Measurements from ENCODE around the gene PLEKHG2. TPM values are rescaled to one million over a fixed set of nuclear protein-coding genes. Genes with fewer than 3 reads are reported as not detected.

The PLEKHG2 gene
- total RNA-seq, 1 experiment from 2014 or later: 62.3 TPM

DNA sequence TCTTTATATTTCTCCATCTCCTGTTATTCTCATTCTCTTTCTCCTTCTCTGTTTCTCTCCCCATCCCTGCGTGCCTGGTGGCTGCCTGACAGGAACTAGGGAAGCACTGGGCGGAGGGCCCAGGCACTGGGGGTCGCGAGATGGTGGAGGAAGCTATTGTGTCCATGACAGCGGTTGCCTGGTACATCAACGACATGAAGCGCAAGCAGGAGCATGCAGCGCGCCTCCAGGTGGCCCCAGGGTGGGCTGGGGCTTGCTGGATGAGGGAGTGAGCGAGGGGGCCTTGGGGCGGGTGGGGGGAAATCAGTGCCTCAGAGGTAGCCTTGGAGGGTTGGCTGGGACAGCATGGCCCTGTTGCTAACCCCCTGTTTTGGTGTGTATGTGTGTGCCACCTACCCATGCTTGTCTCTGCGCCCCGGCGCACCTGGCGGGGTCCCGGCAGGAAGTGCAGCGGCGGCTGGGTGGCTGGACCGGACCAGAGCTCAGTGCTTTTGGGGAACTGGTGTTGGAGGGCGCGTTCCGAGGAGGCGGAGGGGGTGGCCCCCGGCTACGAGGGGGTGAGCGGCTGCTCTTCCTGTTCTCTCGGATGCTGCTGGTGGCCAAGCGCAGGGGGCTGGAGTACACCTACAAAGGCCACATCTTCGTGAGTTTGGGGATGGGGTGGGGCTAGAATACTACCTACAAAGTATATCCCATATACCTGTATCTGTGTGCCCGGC, 5.2 kb downstream of the PLEKHG2 start (continued):
- TF ChIP-seq NFATC4 (CRISPR knock-in tag; IDR thresholded peaks at IDR 0.05): no peak
- TF ChIP-seq RELA (CRISPR knock-in tag; IDR thresholded peaks at IDR 0.05; ENCODE audit: borderline replicate concordance): no peak
- no peak for TF ChIP-seq E2F5 (CRISPR knock-in tag; IDR thresholded peaks at IDR 0.05)
- TF ChIP-seq IRF2 (CRISPR knock-in tag; IDR thresholded peaks at IDR 0.05; ENCODE audit: borderline replicate concordance, low read depth): no peak

- POLR2A ChIA-PET: interaction anchor here (0.7 to 2.1 kb wide), 4 partner anchors 10 to 29 kb away, joined by 3 to 9 read pairs (median 4); partner anchors contain the start of gene RPS16
- TF ChIP-seq, protein P1, sequence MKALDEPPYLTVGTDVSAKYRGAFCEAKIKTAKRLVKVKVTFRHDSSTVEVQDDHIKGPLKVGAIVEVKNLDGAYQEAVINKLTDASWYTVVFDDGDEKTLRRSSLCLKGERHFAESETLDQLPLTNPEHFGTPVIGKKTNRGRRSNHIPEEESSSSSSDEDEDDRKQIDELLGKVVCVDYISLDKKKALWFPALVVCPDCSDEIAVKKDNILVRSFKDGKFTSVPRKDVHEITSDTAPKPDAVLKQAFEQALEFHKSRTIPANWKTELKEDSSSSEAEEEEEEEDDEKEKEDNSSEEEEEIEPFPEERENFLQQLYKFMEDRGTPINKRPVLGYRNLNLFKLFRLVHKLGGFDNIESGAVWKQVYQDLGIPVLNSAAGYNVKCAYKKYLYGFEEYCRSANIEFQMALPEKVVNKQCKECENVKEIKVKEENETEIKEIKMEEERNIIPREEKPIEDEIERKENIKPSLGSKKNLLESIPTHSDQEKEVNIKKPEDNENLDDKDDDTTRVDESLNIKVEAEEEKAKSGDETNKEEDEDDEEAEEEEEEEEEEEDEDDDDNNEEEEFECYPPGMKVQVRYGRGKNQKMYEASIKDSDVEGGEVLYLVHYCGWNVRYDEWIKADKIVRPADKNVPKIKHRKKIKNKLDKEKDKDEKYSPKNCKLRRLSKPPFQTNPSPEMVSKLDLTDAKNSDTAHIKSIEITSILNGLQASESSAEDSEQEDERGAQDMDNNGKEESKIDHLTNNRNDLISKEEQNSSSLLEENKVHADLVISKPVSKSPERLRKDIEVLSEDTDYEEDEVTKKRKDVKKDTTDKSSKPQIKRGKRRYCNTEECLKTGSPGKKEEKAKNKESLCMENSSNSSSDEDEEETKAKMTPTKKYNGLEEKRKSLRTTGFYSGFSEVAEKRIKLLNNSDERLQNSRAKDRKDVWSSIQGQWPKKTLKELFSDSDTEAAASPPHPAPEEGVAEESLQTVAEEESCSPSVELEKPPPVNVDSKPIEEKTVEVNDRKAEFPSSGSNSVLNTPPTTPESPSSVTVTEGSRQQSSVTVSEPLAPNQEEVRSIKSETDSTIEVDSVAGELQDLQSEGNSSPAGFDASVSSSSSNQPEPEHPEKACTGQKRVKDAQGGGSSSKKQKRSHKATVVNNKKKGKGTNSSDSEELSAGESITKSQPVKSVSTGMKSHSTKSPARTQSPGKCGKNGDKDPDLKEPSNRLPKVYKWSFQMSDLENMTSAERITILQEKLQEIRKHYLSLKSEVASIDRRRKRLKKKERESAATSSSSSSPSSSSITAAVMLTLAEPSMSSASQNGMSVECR (CRISPR knock-in tag; IDR thresholded peaks at IDR 0.05; ENCODE audit: borderline replicate concordance): no peak
- no peak for TF ChIP-seq HMGA2 (CRISPR knock-in tag; IDR thresholded peaks at IDR 0.05)
- no peak for TF ChIP-seq AFF4 (CRISPR knock-in tag; IDR thresholded peaks at IDR 0.05; ENCODE audit: borderline replicate concordance)
- TF ChIP-seq NFATC4 (CRISPR knock-in tag; IDR thresholded peaks at IDR 0.05): no peak
- H3K9me3 Mint-ChIP-seq: no peaks in the 10 kb centered on the region
- H3K27me3 Mint-ChIP-seq (ENCODE audit: low read depth): no peaks in the 10 kb centered on the region
- peak overlapping the region; percentile 53; the same call in 1 of the 2 replicates for H3K27ac Mint-ChIP-seq
- peaks cover 15% of the 10 kb centered on the region for H3K4me1 Mint-ChIP-seq
- no peak overlapping the region for H3K4me3 Mint-ChIP-seq
- CTCF ChIA-PET: interaction anchor here (0.8 kb wide), 1 partner anchor 17 kb away, joined by 3 read pairs; no protein-coding TSS in a partner anchor
- DNase-seq (ENCODE audit: low spot score) (no peak), ATAC-seq (no peak)
- peaks cover 33% of the 10 kb centered on the region for H3K36me3 Mint-ChIP-seq
Measured at GRCh38 chr19:39419003-39419402, 6.5 kb downstream of the PLEKHG2 start.

DNA sequence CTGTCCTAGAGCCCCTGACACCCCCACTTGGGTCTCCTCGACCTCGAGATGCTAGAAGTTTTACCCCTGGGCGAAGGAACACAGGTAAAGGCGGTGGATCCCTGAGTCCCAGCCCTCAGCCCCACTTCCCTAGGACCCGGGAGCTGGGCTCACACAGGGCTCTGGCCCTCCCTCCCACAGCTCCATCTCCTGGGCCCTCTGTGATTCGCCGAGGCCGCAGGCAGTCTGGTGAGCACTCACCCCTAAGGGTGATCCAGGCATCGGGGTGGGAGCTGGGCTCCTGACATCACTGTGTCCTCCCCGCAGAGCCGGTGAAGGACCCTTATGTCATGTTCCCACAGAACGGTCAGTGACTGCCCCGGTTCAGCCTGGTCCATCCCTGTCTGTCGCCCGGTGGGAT, 8.3 kb downstream of the PLEKHG2 start:
- ATAC-seq: no peak
- Mint-ChIP-seq H3K4me3 (no peak overlapping the region), H3K27me3 (ENCODE audit: low read depth) (no peaks in the 10 kb centered on the region), H3K27ac (no peak overlapping the region), H3K36me3 (peaks cover 40% of the 10 kb centered on the region), H3K9me3 (no peaks in the 10 kb centered on the region), H3K4me1 (no peaks in the 10 kb centered on the region; the same call in 1 of the 2 replicates)
- POLR2A ChIA-PET: interaction anchor here (1.7 to 2.1 kb wide), 2 partner anchors 15 to 20 kb away, joined by 4 to 8 read pairs; partner anchors contain the start of gene RPS16
- TF ChIP-seq FOXP1 (CRISPR knock-in tag; IDR thresholded peaks at IDR 0.05; ENCODE audit: borderline replicate concordance) (no peak), SOX15 (CRISPR knock-in tag; IDR thresholded peaks at IDR 0.05) (no peak), ZNF396 (CRISPR knock-in tag; IDR thresholded peaks at IDR 0.05; ENCODE audit: borderline replicate concordance) (no peak), NR2C2 (CRISPR knock-in tag; IDR thresholded peaks at IDR 0.05) (no peak)
- TF ChIP-seq, protein P2, sequence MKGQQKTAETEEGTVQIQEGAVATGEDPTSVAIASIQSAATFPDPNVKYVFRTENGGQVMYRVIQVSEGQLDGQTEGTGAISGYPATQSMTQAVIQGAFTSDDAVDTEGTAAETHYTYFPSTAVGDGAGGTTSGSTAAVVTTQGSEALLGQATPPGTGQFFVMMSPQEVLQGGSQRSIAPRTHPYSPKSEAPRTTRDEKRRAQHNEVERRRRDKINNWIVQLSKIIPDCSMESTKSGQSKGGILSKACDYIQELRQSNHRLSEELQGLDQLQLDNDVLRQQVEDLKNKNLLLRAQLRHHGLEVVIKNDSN (CRISPR knock-in tag; IDR thresholded peaks at IDR 0.05): no peak
- CTCF ChIA-PET: interaction anchor here (1.3 to 2.1 kb wide), 2 partner anchors 23 to 53 kb away, joined by 5 to 7 read pairs; no protein-coding TSS in a partner anchor
- DNase-seq (ENCODE audit: low spot score): no peak

All from WTC11 (cell line).